ENCODE results near the gene INSRR.

- TF ChIP-seq CTCF (IDR thresholded peaks at IDR 0.05; ENCODE audit: low read depth, low read length), result no peak
- TF ChIP-seq POLR2A (IDR thresholded peaks at IDR 0.05; ENCODE audit: extremely low read depth, insufficient read length), result no peak
- no peak for TF ChIP-seq MAX (IDR thresholded peaks at IDR 0.05; ENCODE audit: low read depth, low read length)
- no peak for TF ChIP-seq MYC (IDR thresholded peaks at IDR 0.05; ENCODE audit: low read depth, low read length)
Observed at GRCh38 chr1:156807627-156808026, 51.3 kb downstream of the INSRR start.
